HepG2 (cell line): Measurements from ENCODE around the gene THOC7. TPM values are rescaled to one million over a fixed set of nuclear protein-coding genes. Genes with fewer than 3 reads are reported as not detected.

Experiments used
- ATM ChIP-seq: fragments of 450-650 bp; IDR thresholded peaks from 2 replicates; pipeline ENCODE4 v1.7.1; 2017; ENCODE audit warnings: mild to moderate bottlenecking, borderline replicate concordance
- MYPOP ChIP-seq: sonication (generic); formaldehyde crosslinking; IDR thresholded peaks from 2 replicates; pipeline ENCODE4 v1.8.1; 2023; ENCODE audit warnings: mild to moderate bottlenecking, moderate library complexity, missing genetic modification reagents
- NR2F2 ChIP-seq: IDR thresholded peaks from 2 replicates; pipeline ENCODE4 v1.6.1; 2012; ENCODE audit warnings: low read depth, inconsistent platforms, borderline replicate concordance
- RXRB ChIP-seq: IDR thresholded peaks from 2 replicates; pipeline ENCODE4 v1.6.1; 2016; ENCODE audit warnings: borderline replicate concordance, missing genetic modification reagents, missing compliant biosample characterization
- SIN3B ChIP-seq: fragments of 150-350 bp; IDR thresholded peaks from 2 replicates; pipeline ENCODE4 v1.6.1; 2014; ENCODE audit warnings: low read length
- TFAP4 ChIP-seq: sonication (generic); IDR thresholded peaks from 2 replicates; pipeline ENCODE4 v1.6.1; 2016; ENCODE audit warnings: low read depth, borderline replicate concordance
- YY1 ChIP-seq: IDR thresholded peaks from 2 replicates; pipeline ENCODE4 v1.6.1; 2011; ENCODE audit warnings: low read length, low read depth, moderate library complexity, mild to moderate bottlenecking; ENCODE audit not compliant: insufficient read depth, insufficient replicate concordance
- ZHX1 ChIP-seq: sonication (generic); formaldehyde crosslinking; IDR thresholded peaks from 2 replicates; pipeline ENCODE4 v1.8.1; 2022; ENCODE audit warnings: low read depth, mild to moderate bottlenecking, missing genetic modification reagents
- ZNF225 ChIP-seq: sonication (generic); formaldehyde crosslinking; IDR thresholded peaks from 2 replicates; pipeline ENCODE4 v1.4.0; 2020; ENCODE audit warnings: mild to moderate bottlenecking, missing genetic modification reagents
- ZNF264 ChIP-seq: sonication (generic); formaldehyde crosslinking; IDR thresholded peaks from 2 replicates; pipeline ENCODE4 v1.4.0; 2020; ENCODE audit warnings: missing genetic modification reagents
- ZNF451 ChIP-seq: sonication (generic); formaldehyde crosslinking; IDR thresholded peaks from 2 replicates; pipeline ENCODE4 v1.5.0; 2020; ENCODE audit warnings: mild to moderate bottlenecking, missing genetic modification reagents
- ZNF512B ChIP-seq: sonication (generic); formaldehyde crosslinking; IDR thresholded peaks from 2 replicates; pipeline ENCODE4 v1.5.1; 2020; ENCODE audit warnings: missing genetic modification reagents, mild to moderate bottlenecking, borderline replicate concordance
- ZNF687 ChIP-seq: sonication (generic); formaldehyde crosslinking; IDR thresholded peaks from 2 replicates; pipeline ENCODE4 v1.5.1; 2020; ENCODE audit warnings: mild to moderate bottlenecking, missing genetic modification reagents, moderate library complexity
- ZNF747 ChIP-seq: sonication (generic); formaldehyde crosslinking; IDR thresholded peaks from 2 replicates; pipeline ENCODE4 v1.8.1; 2023; ENCODE audit warnings: missing genetic modification reagents, mild to moderate bottlenecking, borderline replicate concordance
- ZNF83 ChIP-seq: sonication (generic); formaldehyde crosslinking; IDR thresholded peaks from 2 replicates; pipeline ENCODE4 v1.4.0; 2020; ENCODE audit warnings: missing genetic modification reagents, mild to moderate bottlenecking, borderline replicate concordance
- polyA plus RNA-seq, 8 experiments: library from polyadenylated mRNA; depleted of rRNA in 3 of 8; stranded (reverse) in 7 of 8; unstranded in 1 of 8; fragments of >200 nt; fragmentation: Illumina TruSeq in 4 of 8; extraction: Trizol in 4 of 8; gene quantifications; 2 replicates each; pipeline versions ENCODE4 v1.2.1 to v1.2.3, GENCODE V29; 2011 to 2016; ENCODE audit warnings: low read depth in 4 of 8, missing spikeins in 1 of 8, mixed read lengths in 1 of 8; ENCODE audit not compliant: insufficient read depth in 1 of 8
- total RNA-seq, 5 experiments: library from RNA; depleted of rRNA; stranded (reverse); fragments of >200 nt; fragmentation: Illumina TruSeq; extraction: Trizol; gene quantifications; 2 replicates each; pipeline ENCODE4 v1.2.3, GENCODE V29; 2016; ENCODE audit warnings: low read depth in 1 of 5

THOC7 gene
- total and polyA plus RNA-seq, 2 of the 13 experiments (the other 11 are each of a cell fraction or from before 2014, with no cell fraction given), result 32.8 to 63.5 TPM

- TF ChIP-seq ZNF687 (CRISPR knock-in tag), result peak; percentile 73
- no peak for TF ChIP-seq ZNF512B (CRISPR knock-in tag)
- TF ChIP-seq ZNF225 (CRISPR knock-in tag), result no peak
- no peak for TF ChIP-seq ZNF747
- no peak for TF ChIP-seq ATM
- TF ChIP-seq SIN3B, result no peak
- TF ChIP-seq ZHX1 (CRISPR knock-in tag), result no peak
- no peak; the same call in 1 of the 2 replicates for TF ChIP-seq NR2F2
- peak; percentile 75 for TF ChIP-seq YY1
- peak; percentile 46; the same call in 1 of the 2 replicates for TF ChIP-seq MYPOP (CRISPR knock-in tag)
- no peak for TF ChIP-seq ZNF264 (CRISPR knock-in tag)
- no peak for TF ChIP-seq ZNF83
- no peak for TF ChIP-seq TFAP4
- TF ChIP-seq RXRB (CRISPR knock-in tag), result no peak
- TF ChIP-seq ZNF451 (CRISPR knock-in tag), result no peak
These were observed at the start of gene THOC7, which contains the start of gene ATXN7 (continued) for GRCh38 chr3:63863150-63864007.
